C4-2B (cell line): ENCODE measurements around the gene CCL13.

ENCODE experiments used
- ZFX ChIP-seq: fragments of 450-650 bp; IDR thresholded peaks from 2 replicates; pipeline ENCODE4 v1.6.1; 2017
- TF ChIP-seq, protein P1 (sequence below): fragments of 450-650 bp; conservative IDR thresholded peaks from 2 replicates; pipeline ENCODE4 v1.5.1; 2017; ENCODE audit warnings: mild to moderate bottlenecking

DNA sequence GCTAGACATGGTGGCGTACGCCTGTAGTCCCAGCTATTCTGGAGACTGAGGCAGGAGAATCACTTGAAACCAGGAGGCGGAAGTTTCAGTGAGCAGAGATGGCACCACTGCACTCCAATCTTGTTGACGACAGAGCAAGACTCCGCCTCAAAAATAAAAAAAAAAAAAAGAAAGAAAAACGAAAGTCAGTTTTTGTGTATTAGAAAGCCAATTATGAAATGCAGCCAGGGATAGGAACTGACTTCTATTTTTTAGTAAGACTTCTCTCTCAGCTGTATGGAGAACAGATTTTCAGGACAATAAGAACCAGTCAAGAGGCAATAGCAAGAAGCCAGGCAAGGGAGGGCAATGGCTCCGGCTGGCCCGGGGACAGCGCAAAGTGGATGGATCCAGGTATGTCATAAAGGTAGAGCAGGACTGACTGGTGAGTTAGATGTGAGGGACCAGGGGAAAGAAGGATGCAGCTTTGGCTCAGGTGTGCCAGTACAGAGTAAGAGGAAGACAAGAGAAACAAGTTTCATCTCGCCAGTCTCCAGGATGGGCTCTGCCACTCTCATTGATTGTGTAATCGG lies 19.2 kb downstream of the CCL13 start:
- TF ChIP-seq, protein P1, sequence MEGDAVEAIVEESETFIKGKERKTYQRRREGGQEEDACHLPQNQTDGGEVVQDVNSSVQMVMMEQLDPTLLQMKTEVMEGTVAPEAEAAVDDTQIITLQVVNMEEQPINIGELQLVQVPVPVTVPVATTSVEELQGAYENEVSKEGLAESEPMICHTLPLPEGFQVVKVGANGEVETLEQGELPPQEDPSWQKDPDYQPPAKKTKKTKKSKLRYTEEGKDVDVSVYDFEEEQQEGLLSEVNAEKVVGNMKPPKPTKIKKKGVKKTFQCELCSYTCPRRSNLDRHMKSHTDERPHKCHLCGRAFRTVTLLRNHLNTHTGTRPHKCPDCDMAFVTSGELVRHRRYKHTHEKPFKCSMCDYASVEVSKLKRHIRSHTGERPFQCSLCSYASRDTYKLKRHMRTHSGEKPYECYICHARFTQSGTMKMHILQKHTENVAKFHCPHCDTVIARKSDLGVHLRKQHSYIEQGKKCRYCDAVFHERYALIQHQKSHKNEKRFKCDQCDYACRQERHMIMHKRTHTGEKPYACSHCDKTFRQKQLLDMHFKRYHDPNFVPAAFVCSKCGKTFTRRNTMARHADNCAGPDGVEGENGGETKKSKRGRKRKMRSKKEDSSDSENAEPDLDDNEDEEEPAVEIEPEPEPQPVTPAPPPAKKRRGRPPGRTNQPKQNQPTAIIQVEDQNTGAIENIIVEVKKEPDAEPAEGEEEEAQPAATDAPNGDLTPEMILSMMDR: no peak
- TF ChIP-seq ZFX: no peak
